Testis (tissue), 3 donors: ENCODE results near the gene SEMA3G. TPM values are rescaled to one million over a fixed set of nuclear protein-coding genes. Genes with fewer than 3 reads are reported as not detected.

Source experiments
- DNase-seq: peaks from one replicate; pipeline ENCODE4 v3.0.0-alpha.2; 2019
- H3K27ac ChIP-seq, 2 donors: fragments of 200-600 bp; sonication (generic); one replicate each; pipeline ENCODE4 v1.5.1; 2019
- H3K27me3 ChIP-seq: fragments of 200-600 bp; sonication (generic); one replicate; pipeline ENCODE4 v1.5.1; 2019
- H3K36me3 ChIP-seq: fragments of 200-600 bp; sonication (generic); one replicate; pipeline ENCODE4 v1.5.1; 2017; ENCODE audit warnings: low read depth; ENCODE audit errors: missing control alignments
- H3K4me1 ChIP-seq: fragments of 200-600 bp; sonication (generic); one replicate; pipeline ENCODE4 v1.5.1; 2019
- H3K4me3 ChIP-seq, 2 donors: fragments of 200-600 bp; sonication (generic); one replicate each; pipeline ENCODE4 v1.5.1; 2017 to 2019
- H3K9me3 ChIP-seq: fragments of 200-600 bp; sonication (generic); one replicate; pipeline ENCODE4 v1.5.1; 2017
- POLR2A ChIP-seq: fragments of 450-650 bp; IDR thresholded peaks from one replicate; pipeline ENCODE4 v1.6.1; 2017; ENCODE audit warnings: antibody characterized with exemption, mild to moderate bottlenecking, moderate library complexity
- WGBS, 2 donors: methylation state at CpG; one replicate each; pipeline ENCODE4 v1.1.5; 2018; 5-methylcytosine and 5-hydroxymethylcytosine counted together
- intact Hi-C: fragments of 100-400 bp; cut with DNase I; formaldehyde crosslinking; loops from one replicate; pipeline ENCODE4 v1.15.1; 2023; ENCODE audit warnings: low total_unique reads
- polyA plus RNA-seq: library from polyadenylated mRNA; stranded (reverse); fragments of 350-450 nt; fragmentation: Illumina TruSeq; extraction: RNeasy Lipid Tissue Mini Kit (QIAGEN cat#74804); gene quantifications from one replicate; pipeline ENCODE4 v1.2.3, GENCODE V29; 2014; ENCODE audit warnings: low read depth, low replicate concordance; ENCODE audit not compliant: insufficient read depth
- total RNA-seq, 2 donors: library from RNA; depleted of rRNA; stranded (reverse); fragments of >200 nt; gene quantifications; one replicate each; pipeline ENCODE4 v1.2.3, GENCODE V29; 2016
- TF ChIP-seq, protein P1 (sequence below), 3 experiments: fragments of 450-650 bp in 2 of 3; fragments of 200-600 bp in 1 of 3; sonication (generic) in 1 of 3; IDR thresholded peaks; one replicate each; pipeline ENCODE4 v1.5.1; 2016 to 2019; ENCODE audit warnings: antibody characterized with exemption in 3 of 3, mild to moderate bottlenecking in 2 of 3, moderate library complexity in 1 of 3

SEMA3G gene
- total and polyA plus RNA-seq, 3 donors from 2014 or later = 1.7 to 3.1 (median 2.1) TPM

DNA sequence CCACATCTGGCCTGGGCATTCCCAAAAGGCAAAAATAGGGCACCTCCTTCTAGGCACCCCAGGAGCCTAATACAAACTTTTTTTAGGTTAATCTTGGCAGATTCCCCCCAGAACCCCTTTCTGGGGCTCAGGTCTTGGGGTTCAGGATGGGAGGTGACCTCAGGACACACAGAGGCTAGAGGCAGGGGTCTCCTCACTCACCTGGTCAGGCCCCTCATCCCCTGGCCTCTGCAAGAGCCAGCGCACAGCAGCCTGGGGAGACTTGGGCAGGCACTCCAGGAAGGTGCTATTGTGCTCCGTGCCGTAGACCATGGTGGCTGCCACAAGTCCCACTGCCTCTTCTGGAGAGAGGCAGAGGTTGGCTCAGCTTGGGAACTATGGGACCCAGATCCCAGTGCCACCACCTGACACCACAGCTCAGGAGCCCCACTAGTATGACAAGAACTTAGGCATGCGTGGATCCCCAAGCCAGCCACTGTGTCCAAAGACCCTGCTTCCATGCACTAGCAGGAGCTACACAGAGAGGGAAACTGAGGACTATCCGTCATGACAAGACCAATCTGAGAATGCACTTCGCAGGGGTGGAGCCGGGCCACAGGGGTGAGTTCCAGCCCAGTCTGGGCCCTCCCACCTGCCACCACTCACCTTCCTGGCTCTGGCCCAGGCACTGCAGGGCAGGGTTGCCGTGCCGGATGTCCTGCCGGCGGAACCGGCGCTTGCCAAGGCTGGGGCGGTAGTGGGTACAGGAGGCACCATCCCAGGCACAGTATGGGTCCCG lies 7.4 kb downstream of the SEMA3G start:
- Histone ChIP-seq H3K4me1 (peaks cover 12% of the 10 kb centered on the region), H3K27me3 (no peaks in the 10 kb centered on the region), H3K4me3 (no peak overlapping the region), H3K27ac (no peak overlapping the region), H3K36me3 (no peaks in the 10 kb centered on the region), H3K9me3 (no peaks in the 10 kb centered on the region)
- no peak for DNase-seq
- 98 to 100% methylated on average over 2 to 15 of the region's 15 CpGs for WGBS, 2 donors
- TF ChIP-seq, protein P1, sequence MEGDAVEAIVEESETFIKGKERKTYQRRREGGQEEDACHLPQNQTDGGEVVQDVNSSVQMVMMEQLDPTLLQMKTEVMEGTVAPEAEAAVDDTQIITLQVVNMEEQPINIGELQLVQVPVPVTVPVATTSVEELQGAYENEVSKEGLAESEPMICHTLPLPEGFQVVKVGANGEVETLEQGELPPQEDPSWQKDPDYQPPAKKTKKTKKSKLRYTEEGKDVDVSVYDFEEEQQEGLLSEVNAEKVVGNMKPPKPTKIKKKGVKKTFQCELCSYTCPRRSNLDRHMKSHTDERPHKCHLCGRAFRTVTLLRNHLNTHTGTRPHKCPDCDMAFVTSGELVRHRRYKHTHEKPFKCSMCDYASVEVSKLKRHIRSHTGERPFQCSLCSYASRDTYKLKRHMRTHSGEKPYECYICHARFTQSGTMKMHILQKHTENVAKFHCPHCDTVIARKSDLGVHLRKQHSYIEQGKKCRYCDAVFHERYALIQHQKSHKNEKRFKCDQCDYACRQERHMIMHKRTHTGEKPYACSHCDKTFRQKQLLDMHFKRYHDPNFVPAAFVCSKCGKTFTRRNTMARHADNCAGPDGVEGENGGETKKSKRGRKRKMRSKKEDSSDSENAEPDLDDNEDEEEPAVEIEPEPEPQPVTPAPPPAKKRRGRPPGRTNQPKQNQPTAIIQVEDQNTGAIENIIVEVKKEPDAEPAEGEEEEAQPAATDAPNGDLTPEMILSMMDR (IDR thresholded peaks at IDR 0.05) = no peak
- no peak for TF ChIP-seq POLR2A
- intact Hi-C loops = no loop called here

DNA sequence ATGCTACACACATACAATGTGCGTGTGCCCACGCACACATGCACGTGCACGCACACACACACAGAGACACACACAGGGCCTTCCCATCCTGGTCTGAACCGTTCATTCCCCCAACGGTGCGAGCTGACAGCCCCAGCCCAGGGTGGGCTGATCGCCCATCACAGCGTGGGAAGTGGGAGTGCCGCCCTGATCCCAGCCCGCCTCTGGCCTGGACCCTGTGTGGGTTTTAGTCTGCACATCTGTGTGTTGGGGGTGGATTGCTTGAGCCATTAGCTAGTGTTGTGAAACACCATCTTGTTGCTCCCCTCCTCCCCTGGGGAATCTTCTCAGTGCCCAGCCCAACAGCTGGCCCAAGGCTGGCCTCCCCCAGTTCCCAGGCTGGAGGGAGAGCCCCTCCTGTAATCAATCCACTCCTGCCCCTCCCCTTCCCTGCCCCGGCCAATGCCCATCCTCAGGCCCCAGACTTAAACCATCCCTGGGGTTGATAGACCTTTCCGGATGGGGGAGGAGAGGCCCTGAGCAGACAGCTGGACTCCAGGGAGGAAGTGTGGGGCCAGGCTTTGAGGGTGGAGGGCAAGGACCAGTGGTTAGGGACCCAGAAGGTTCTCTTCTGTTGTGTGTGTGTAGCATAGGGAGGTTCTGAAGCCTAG lies 8.3 kb downstream of the SEMA3G start:
- Histone ChIP-seq H3K4me3 (no peak overlapping the region), H3K9me3 (no peaks in the 10 kb centered on the region), H3K27me3 (no peaks in the 10 kb centered on the region), H3K27ac (no peak overlapping the region), H3K4me1 (peaks cover 16% of the 10 kb centered on the region), H3K36me3 (no peaks in the 10 kb centered on the region)
- TF ChIP-seq, protein P1 (IDR thresholded peaks at IDR 0.05) = no peak
- no peak for DNase-seq
- WGBS, 2 donors = 89 to 94% methylated on average over 7 to 13 of the region's 13 CpGs
- intact Hi-C loops = no loop called here

DNA sequence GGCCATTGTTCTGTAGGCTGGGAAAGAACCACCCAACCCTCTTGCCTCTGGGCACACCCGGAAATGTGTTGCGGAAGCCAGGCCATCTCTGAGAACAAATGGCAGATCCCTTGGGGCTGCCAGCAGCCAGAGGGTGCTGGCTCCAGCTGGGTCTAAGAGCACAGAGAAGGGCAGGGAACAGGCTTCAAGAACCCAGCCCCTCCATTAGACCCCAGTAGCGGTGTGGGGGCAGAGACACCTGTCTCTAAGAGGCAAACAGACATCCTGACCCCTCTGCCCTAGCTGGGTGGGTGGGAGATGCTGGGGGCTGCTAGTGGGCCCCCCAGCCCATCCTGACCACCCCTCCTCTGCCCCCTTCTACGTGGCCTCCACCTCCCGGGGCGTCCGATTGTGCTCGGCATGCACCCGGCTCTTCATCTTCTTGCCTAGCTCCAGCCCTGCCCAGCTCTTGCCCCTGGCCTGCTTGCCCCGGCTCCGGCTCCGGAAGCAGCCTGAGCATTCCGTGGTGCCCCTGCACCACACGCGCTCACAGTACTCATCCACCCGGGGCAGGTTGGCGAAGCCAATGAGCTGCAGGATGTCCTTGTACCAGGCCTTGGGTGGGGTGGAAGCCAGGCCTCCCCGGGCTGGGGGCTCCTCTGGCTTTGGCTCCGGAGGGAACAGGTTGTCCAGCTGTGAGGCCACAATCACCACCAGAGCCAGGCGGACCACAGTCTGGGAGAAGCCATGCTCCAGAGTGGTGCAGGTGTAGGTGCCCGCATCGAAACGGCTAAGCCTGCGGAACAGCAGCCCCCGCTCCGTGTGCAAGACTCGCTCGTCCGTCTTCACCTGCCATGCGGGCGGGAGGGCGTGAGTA lies 9.4 kb downstream of the SEMA3G start:
- Histone ChIP-seq H3K27me3 (no peaks in the 10 kb centered on the region), H3K27ac (no peak overlapping the region), H3K9me3 (no peaks in the 10 kb centered on the region), H3K4me3 (no peak overlapping the region), H3K36me3 (no peaks in the 10 kb centered on the region), H3K4me1 (peaks cover 16% of the 10 kb centered on the region)
- TF ChIP-seq POLR2A = no peak
- TF ChIP-seq, protein P1 (IDR thresholded peaks at IDR 0.05) = no peak
- intact Hi-C loops = no loop called here
- 96 to 98% methylated on average over 19 to 32 of the region's 32 CpGs for WGBS, 2 donors
- no peak for DNase-seq

DNA sequence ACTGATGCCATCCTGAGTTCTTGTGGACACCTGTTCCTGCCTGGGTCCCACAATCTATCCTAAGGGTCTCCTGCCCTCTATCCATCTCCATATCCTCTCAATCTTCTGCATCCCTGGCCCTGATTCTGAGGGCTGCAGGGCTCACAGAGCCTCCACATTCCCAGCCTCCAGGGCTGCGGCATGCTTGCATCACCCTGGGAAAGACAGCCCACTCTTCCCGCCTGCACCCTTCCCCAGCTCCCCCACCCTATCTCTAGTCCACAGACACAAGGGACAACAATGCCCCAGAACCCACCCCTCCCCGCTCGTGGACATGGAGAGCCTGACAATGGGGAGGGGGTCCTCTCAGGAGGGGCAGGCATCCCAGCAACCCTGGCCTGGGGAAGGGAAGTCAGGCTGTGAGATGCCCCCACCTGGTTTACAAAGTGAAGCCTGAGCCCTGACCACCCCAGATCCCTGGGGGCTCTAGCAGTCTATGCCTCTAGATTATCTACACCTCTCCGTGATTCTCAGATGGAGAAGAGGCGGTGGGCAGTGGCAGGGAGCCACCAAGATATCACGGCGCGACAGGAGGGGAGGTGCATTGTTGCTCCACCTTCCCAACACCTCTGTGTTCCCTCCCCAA lies 10.3 kb downstream of the SEMA3G start:
- no peak for DNase-seq
- TF ChIP-seq POLR2A = no peak
- TF ChIP-seq, protein P1 (IDR thresholded peaks at IDR 0.05) = no peak
- Histone ChIP-seq H3K27me3 (no peaks in the 10 kb centered on the region), H3K4me3 (no peak overlapping the region), H3K9me3 (no peaks in the 10 kb centered on the region), H3K27ac (no peak overlapping the region), H3K4me1 (peaks cover 16% of the 10 kb centered on the region), H3K36me3 (no peaks in the 10 kb centered on the region)
- 86 to 96% methylated on average over 2 to 9 of the region's 9 CpGs for WGBS, 2 donors
- intact Hi-C loops = no loop called here
